Measurements from ENCODE around the gene PNRC1.
"Not testable (repeated sequence)": the region's sequence is repeated elsewhere in the genome, so short reads cannot be mapped to it uniquely, and the experiment has no call there.

The PNRC1 gene

DNA sequence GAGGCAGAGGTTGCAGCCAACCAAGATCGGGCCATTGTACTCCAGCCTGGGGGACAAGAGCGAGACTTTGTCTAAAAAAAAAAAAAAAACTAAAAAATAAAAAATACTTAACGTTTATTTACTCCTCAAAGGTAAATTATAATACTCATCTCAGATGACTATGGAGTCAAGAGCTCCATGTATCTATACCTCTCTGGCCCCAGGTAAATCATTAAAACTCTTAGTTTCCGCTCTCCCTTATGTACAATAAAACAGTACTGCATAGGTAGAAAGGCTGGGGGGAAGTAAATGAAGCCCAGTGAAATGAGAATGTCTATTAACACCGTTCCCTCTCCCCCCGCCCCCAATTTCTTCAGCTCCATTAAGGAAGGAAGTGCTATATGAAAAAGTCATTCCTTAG, 36.2 kb downstream of the PNRC1 start:
- DNase-seq, result no peak

GRCh38 chr6:89117211-89118108, 36.9 kb downstream of the PNRC1 start, which contains the start of gene SRSF12:
Gene SRSF12, minus strand, starts transcription at chr6:89118071. Its CDS starts 184 bp downstream, at chr6:89117887.
- peak in 5 of 6 experiments; percentile 14 to 40 (median 30) for DNase-seq

GRCh38 chr6:89118931-89119330, 38.4 kb downstream of the PNRC1 start:
- no peak for DNase-seq

DNA sequence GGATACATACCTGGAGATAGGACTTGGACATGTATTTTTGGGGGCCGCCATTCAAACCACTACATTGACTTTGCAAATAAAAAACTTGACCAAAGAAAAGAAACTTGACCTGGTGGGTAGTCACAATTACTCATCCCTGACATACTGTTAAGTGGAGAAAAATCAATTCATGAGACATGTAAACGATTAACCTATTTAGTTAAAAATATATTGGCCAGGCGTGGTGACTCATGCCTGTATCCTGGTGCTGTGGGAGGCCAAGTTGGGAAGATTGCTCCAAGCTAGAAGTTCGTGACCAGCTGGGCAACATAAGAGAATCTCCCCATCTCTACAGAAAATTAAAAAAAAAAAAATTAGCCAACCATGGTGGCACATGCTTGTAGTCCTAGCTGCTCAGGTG, 39.8 kb downstream of the PNRC1 start:
- no peak for DNase-seq

GRCh38 chr6:89121934-89122333, 41.4 kb downstream of the PNRC1 start:
- no peak for DNase-seq

- peak in 2 of 6 experiments; percentile 4 to 23 for DNase-seq
Measured at GRCh38 chr6:89122625-89123024, 42.1 kb downstream of the PNRC1 start.

DNA sequence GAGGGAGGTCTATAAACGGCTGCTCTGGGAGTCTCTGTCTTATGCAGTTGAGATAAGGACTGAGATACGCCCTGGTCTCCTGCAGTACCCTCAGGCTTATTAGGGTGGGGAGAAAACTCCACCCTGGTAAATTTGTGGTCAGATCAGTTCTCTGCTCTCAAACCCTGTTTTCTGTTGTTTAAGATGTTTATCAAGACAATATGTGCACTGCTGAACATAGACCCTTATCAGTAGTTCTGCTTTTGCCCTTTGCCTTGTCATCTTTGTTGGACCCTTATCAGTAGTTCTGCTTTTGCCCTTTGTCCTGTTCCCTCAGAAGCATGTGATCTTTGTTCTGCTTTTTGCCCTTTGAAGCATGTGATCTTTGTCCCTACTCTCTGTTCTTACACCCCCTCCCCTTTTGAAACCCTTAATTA, 47.7 kb downstream of the PNRC1 start:
- DNase-seq, result not testable (repeated sequence)

GRCh38 chr6:89131599-89131998, 51.0 kb downstream of the PNRC1 start:
- DNase-seq, result no peak

DNA sequence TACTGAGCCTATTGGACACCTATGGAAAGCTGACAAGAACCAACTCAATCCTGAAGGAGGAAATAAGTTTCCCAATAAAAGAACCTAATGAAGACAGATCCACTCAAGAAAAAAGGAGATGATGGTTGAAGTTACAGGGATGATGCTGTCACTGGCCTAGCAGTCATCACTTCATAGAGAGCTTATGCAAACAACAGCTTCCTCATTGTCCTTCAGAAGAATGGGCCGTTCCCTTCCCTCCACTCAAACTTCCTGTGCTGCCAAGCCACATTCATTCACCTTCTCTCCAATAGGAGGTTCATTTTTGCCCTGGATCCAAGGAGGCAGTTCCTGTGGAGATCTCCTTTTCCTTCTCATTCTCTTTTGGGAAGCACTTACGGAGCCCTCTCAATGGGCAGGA, 51.5 kb downstream of the PNRC1 start:
- DNase-seq, result no peak

GRCh38 chr6:89133981-89134380, 53.4 kb downstream of the PNRC1 start:
- no peak for DNase-seq

DNA sequence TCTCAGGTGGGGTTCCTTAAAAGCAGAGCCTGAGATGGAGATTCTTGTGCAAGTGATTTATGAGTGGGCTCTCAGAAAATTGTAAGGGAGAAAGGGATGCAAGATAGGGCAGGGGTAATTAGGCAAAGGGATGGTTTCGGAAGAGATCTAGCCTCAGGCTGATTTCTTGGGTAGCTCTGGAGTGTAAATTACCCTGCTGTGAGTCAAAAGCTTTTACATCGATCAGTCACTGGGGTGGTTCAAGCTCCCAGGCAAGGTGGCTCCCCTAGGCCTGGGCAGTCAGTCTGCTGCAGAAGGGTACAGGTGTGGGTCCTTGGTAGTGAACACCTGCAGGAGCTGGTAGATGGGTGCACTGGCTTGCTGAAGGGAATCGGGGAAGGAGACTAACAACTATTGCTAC, 54.2 kb downstream of the PNRC1 start:
- DNase-seq, result no peak

Data from stimulated activated naive CD4-positive, alpha-beta T cell (primary cell).